GM12874 (cell line): ENCODE data around the gene IYD.
A peak's percentile ranks its signal among the peaks of the same experiment; 100 is the strongest.

Experiments
- CTCF ChIP-seq: IDR thresholded peaks from 2 replicates; pipeline ENCODE4 v1.5.1; 2011; ENCODE audit warnings: low read depth, mild to moderate bottlenecking, control low read depth, low read length, moderate library complexity; ENCODE audit not compliant: insufficient read depth

IYD gene

GRCh38 chr6:150327117-150327774 is 41.6 kb upstream of the IYD start:
- TF ChIP-seq CTCF = no peak

- TF ChIP-seq CTCF = no peak
These were observed 39.9 kb upstream of the IYD start for GRCh38 chr6:150328744-150329405.

GRCh38 chr6:150331344-150331743 is 37.5 kb upstream of the IYD start:
- TF ChIP-seq CTCF = no peak

GRCh38 chr6:150332939-150333584 is 35.8 kb upstream of the IYD start:
- no peak for TF ChIP-seq CTCF

GRCh38 chr6:150333585-150333941 is 35.2 kb upstream of the IYD start:
- TF ChIP-seq CTCF = no peak

- TF ChIP-seq CTCF = peak; percentile 55; the same call in 1 of the 2 replicates
These were observed 33.7 kb upstream of the IYD start for GRCh38 chr6:150334790-150335783.
